Measurements from ENCODE around the gene TMEM175.
"Not testable (repeated sequence)": the region's sequence is repeated elsewhere in the genome, so short reads cannot be mapped to it uniquely, and the experiment has no call there.

TMEM175 gene

GRCh38 chr4:907691-908425 is 24.4 kb upstream of the TMEM175 start:
- DNase-seq (ENCODE audit: low spot score in 2 of 2) (no peak), ATAC-seq (no peak)
- Mint-ChIP-seq H3K9me3 (no peaks in the 10 kb centered on the region), H3K4me1 (peaks cover 18% of the 10 kb centered on the region), H3K36me3 (peaks cover 69% of the 10 kb centered on the region), H3K4me3 (no peak overlapping the region), H3K27ac (no peak overlapping the region)

- Mint-ChIP-seq H3K9me3 (no peaks in the 10 kb centered on the region), H3K4me1 (peaks cover 18% of the 10 kb centered on the region), H3K36me3 (peaks cover 60% of the 10 kb centered on the region), H3K4me3 (no peak overlapping the region), H3K27ac (no peak overlapping the region)
- DNase-seq (ENCODE audit: low spot score in 2 of 2) (no peak), ATAC-seq (no peak)
Measured at GRCh38 chr4:909131-909571, 23.1 kb upstream of the TMEM175 start.

GRCh38 chr4:909821-910220 is 22.4 kb upstream of the TMEM175 start:
- H3K36me3 Mint-ChIP-seq: peaks cover 57% of the 10 kb centered on the region
- no peak for DNase-seq (ENCODE audit: low spot score in 2 of 2)
- H3K4me3 Mint-ChIP-seq: no peak overlapping the region
- peaks cover 22% of the 10 kb centered on the region for H3K4me1 Mint-ChIP-seq
- no peak overlapping the region for H3K27ac Mint-ChIP-seq
- ATAC-seq: no peak
- H3K9me3 Mint-ChIP-seq: no peaks in the 10 kb centered on the region

DNA sequence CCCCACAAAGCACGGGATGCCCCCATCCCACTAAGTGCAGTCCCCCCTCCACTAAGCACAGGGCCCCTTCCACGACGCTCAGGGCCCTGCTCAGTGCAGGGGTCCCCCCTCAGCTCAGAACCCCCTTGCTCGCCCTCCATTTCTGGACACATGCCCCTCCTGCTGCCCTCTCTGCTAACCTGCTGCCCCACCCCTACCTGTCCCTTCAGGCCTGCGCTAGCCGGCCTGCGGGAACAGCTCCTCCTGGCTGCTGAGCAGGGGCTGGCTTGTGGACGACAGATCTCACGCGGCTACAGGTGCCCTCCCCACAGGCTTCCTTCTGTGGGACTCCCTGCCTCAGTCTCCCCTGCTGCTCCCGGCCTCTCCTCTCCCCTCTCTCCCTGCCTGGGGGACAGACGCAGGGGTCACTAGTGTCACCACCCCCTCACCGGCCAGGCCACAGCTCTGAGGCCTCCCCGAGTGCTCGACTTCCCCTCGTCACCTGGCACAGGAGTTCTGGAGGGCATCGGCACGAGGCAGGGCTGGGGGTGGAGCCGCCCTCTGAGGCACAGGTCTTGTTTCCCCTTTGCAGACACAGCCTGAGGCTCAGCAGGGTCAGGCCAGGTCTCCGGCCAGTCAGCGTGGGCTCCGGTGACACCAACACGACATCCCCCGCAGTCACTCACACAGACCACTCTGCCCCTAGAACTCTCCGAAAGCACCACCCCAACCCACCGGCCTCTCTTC is 21.7 kb upstream of the TMEM175 start:
- no peaks in the 10 kb centered on the region for H3K9me3 Mint-ChIP-seq
- H3K36me3 Mint-ChIP-seq: peaks cover 50% of the 10 kb centered on the region
- no peak overlapping the region for H3K4me3 Mint-ChIP-seq
- ATAC-seq (no peak), DNase-seq (ENCODE audit: low spot score in 2 of 2) (no peak)
- peak overlapping the region; percentile 57 for H3K27ac Mint-ChIP-seq
- H3K4me1 Mint-ChIP-seq: peaks cover 29% of the 10 kb centered on the region

DNA sequence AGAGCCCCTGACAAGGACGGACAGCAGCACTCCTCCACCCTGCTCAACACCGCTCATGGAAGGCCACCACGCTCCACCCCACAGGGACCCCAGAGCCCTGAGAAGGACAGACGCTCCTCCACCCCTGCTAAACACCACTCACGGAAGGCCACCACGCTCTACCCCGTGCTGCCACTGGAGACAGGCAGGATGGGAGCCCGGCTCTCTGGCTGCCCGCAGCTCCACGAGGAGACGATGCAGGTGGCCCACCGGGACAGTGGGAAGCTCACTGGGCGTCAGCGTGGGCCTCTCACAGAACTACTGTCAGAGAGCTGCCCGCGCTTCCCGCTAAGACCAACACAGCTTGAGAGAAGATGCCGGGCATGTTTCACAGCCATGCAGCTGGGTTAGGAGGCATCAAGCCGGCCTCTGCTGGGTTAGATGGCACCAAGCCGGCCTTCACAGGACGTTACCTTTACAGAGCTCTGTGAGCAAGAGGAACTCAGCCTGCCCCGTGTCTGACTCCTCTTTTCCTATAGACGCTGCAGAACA is 21.0 kb upstream of the TMEM175 start:
- no peak for DNase-seq (ENCODE audit: low spot score in 2 of 2)
- no peak for ATAC-seq
- Mint-ChIP-seq H3K9me3 (no peaks in the 10 kb centered on the region), H3K4me3 (no peak overlapping the region), H3K36me3 (peaks cover 46% of the 10 kb centered on the region), H3K27ac (peak overlapping the region; percentile 21), H3K4me1 (peaks cover 34% of the 10 kb centered on the region)

- Mint-ChIP-seq H3K9me3 (no peaks in the 10 kb centered on the region), H3K36me3 (peaks cover 41% of the 10 kb centered on the region), H3K27ac (peak overlapping the region; percentile 21), H3K4me3 (no peak overlapping the region), H3K4me1 (peaks cover 36% of the 10 kb centered on the region)
- DNase-seq (ENCODE audit: low spot score in 2 of 2) (no peak), ATAC-seq (no peak)
Measured at GRCh38 chr4:911871-912490, 20.3 kb upstream of the TMEM175 start.

GRCh38 chr4:912548-913279 is 19.5 kb upstream of the TMEM175 start:
- Mint-ChIP-seq H3K4me1 (peaks cover 42% of the 10 kb centered on the region), H3K36me3 (peaks cover 41% of the 10 kb centered on the region), H3K27ac (peak overlapping the region; percentile 21), H3K9me3 (no peaks in the 10 kb centered on the region), H3K4me3 (no peak overlapping the region)
- no peak for ATAC-seq
- no peak for DNase-seq (ENCODE audit: low spot score in 2 of 2)

GRCh38 chr4:913280-913618 is 19.0 kb upstream of the TMEM175 start:
- Mint-ChIP-seq H3K27ac (no peak overlapping the region), H3K4me1 (peaks cover 42% of the 10 kb centered on the region), H3K9me3 (peaks cover 2% of the 10 kb centered on the region), H3K36me3 (peaks cover 36% of the 10 kb centered on the region), H3K4me3 (no peak overlapping the region)
- ATAC-seq (no peak), DNase-seq (ENCODE audit: low spot score in 2 of 2) (no peak)

DNA sequence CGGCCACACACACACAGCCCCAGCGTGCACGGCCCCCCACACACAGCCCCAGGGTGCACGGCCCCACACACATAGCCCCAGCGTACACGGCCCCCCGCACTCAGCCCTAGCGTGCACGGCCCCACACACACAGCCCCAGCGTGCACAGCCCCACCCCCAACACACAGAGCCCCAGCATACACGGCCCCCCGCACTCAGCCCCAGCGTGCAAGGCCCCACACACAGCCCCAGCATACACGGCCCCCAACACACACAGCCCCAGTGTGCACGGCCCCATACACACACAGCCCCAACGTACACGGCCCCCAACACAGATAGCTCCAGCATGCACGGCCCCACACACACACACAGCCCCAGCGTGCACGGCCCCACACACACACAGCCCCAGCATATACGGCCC is 17.7 kb upstream of the TMEM175 start:
- Mint-ChIP-seq H3K4me3 (no peak overlapping the region), H3K36me3 (peaks cover 23% of the 10 kb centered on the region), H3K4me1 (peaks cover 47% of the 10 kb centered on the region), H3K27ac (peak overlapping the region; percentile 74), H3K9me3 (peaks cover 2% of the 10 kb centered on the region)
- ATAC-seq (no peak), DNase-seq (ENCODE audit: low spot score in 2 of 2) (no peak)

DNA sequence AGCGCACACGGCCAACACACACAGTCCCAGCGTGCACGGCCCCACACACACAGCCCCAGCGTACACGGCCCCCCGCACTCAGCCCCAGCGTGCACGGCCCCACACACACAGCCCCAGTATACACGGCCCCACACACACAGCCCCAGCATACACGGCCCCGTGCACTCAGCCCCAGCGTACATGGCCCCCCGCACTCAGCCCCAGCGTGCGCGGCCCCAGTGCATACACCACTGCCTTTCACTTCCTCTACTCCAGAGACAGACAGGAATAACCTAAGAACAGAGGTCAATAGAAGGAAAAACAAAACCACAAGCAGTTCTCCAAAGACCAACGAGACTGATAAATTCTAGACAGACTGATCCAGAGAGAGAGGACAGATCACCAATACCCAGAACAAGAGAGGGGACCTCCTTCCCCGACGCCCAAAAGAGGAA is 17.2 kb upstream of the TMEM175 start:
- Mint-ChIP-seq H3K9me3 (peaks cover 2% of the 10 kb centered on the region), H3K36me3 (peaks cover 22% of the 10 kb centered on the region), H3K4me1 (peaks cover 52% of the 10 kb centered on the region), H3K4me3 (peak overlapping the region; percentile 17), H3K27ac (peak overlapping the region; percentile 74)
- ATAC-seq (no peak), DNase-seq (ENCODE audit: low spot score in 2 of 2) (no peak)

GRCh38 chr4:915595-915994 is 16.7 kb upstream of the TMEM175 start:
- ATAC-seq: no peak
- DNase-seq (ENCODE audit: low spot score in 2 of 2): no peak
- peaks cover 26% of the 10 kb centered on the region for H3K36me3 Mint-ChIP-seq
- H3K4me1 Mint-ChIP-seq: peaks cover 55% of the 10 kb centered on the region
- H3K27ac Mint-ChIP-seq: peak overlapping the region; percentile 74
- peak overlapping the region; percentile 17 for H3K4me3 Mint-ChIP-seq
- peaks cover 2% of the 10 kb centered on the region for H3K9me3 Mint-ChIP-seq

- Mint-ChIP-seq H3K27ac (no peak overlapping the region), H3K9me3 (peaks cover 2% of the 10 kb centered on the region), H3K36me3 (peaks cover 18% of the 10 kb centered on the region), H3K4me3 (no peak overlapping the region), H3K4me1 (peaks cover 59% of the 10 kb centered on the region)
- DNase-seq (ENCODE audit: low spot score in 2 of 2) (no peak), ATAC-seq (no peak)
Measured at GRCh38 chr4:917466-917865, 14.8 kb upstream of the TMEM175 start.

GRCh38 chr4:917992-918391 is 14.3 kb upstream of the TMEM175 start:
- H3K4me3 Mint-ChIP-seq: no peak overlapping the region
- no peak for DNase-seq (ENCODE audit: low spot score in 2 of 2)
- no peak for ATAC-seq
- H3K27ac Mint-ChIP-seq: no peak overlapping the region
- H3K36me3 Mint-ChIP-seq: peaks cover 12% of the 10 kb centered on the region
- peaks cover 65% of the 10 kb centered on the region for H3K4me1 Mint-ChIP-seq
- peaks cover 2% of the 10 kb centered on the region for H3K9me3 Mint-ChIP-seq

DNA sequence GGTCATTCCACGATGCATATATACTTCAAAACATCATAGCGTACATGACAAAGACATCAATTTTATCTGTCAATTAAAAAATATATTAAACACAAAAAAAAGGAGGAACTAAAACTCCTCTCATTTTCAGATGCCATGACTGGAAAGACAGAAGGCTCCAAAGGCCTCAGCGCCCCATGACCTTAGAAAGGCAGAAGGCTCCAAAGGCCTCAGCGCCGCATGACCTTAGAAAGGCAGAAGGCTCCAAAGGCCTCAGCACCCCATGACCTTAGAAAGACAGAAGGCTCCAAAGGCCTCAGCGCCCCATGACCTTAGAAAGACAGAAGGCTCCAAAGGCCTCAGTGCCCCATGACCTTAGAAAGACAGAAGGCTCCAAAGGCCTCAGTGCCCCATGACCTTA is 13.7 kb upstream of the TMEM175 start:
- Mint-ChIP-seq H3K36me3 (peaks cover 12% of the 10 kb centered on the region), H3K4me1 (peaks cover 68% of the 10 kb centered on the region)
- not testable (repeated sequence) for H3K4me3 Mint-ChIP-seq; ATAC-seq; H3K9me3 Mint-ChIP-seq; DNase-seq (ENCODE audit: low spot score in 2 of 2); H3K27ac Mint-ChIP-seq

Data from stimulated activated effector memory CD8-positive, alpha-beta T cell treated with anti-CD3 and anti-CD28 coated beads, Interleukin-12 subunit alpha, Interleukin-12 subunit beta, amount 100 ng/mL, for 72 hours (primary cell).